ENCODE data around the gene SAP30.

The SAP30 gene, protein sequence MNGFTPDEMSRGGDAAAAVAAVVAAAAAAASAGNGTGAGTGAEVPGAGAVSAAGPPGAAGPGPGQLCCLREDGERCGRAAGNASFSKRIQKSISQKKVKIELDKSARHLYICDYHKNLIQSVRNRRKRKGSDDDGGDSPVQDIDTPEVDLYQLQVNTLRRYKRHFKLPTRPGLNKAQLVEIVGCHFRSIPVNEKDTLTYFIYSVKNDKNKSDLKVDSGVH

DNA sequence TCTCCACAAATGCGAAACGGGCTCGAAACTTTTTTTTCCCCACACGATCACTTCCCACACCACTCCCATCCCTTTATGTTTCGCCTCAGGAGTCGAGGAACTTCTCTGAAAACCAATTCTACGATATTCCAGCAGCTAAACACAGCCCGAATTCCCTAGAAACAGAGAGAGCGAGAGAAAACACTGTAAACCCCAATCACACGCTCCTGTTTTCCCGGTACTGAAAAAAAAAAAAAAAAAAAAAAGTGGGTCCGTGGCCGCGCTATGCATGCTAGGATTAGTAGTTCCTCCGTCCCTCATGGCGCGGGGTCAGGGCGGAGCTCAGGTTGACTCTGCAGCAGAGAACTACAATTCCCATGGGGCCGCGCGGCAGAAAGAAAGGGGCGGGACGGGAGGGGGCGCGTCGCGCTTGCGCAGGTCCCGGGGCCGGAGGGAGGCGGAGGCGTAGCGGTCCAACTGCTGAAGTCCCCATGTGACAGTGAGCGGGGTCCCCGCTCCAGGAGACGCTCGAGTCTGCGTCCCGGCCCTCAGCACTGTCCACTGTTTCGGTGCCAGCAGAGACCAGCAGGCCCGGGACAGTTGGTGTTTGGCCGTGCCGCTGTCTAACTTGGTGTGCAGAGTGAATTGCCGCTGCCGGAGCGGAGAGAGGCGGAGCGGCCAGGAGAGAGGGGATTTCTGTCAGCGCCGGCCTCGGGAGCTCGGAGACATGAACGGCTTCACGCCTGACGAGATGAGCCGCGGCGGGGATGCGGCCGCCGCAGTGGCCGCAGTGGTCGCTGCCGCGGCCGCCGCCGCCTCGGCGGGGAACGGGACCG is at the start of gene SAP30:
Gene SAP30 (plus strand): TSS at position 478 of the 815 bp plus-strand sequence. CDS start 229 bp downstream, at position 707.
- DNase-seq = peak; percentile 91

DNA sequence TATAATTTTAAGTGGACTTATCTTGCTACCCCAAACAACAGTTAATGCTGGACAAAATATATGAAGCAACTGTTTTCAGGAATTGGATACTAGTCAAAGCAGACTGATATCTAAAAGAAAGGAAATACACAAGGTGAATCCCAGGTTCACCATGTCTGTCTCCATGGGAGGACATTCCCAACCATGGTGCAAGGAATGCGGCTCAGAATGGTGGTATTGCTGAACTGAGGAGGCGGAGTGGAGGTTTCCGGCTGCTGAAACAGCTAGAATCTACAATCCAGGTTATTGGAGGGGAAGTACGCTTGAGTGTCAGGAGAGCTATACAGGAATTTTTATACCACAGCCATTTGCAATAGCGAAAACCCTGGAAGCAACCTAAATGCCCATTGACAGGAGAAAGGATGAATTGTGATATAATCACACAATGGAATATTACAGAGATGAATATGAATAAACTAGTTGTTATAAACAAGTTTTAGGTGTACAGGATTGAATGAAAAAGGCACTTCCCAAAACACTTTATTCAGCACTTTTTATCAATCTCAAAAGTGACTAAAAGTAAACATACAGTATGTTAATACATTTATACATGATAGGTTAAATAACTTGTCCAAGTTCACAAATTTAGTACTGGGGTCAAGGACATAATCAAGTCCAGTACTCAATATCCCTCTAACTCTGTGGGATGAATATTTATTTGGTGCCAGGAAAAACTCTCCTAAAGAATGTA is 45.6 kb upstream of the SAP30 start:
- DNase-seq = no peak

DNA sequence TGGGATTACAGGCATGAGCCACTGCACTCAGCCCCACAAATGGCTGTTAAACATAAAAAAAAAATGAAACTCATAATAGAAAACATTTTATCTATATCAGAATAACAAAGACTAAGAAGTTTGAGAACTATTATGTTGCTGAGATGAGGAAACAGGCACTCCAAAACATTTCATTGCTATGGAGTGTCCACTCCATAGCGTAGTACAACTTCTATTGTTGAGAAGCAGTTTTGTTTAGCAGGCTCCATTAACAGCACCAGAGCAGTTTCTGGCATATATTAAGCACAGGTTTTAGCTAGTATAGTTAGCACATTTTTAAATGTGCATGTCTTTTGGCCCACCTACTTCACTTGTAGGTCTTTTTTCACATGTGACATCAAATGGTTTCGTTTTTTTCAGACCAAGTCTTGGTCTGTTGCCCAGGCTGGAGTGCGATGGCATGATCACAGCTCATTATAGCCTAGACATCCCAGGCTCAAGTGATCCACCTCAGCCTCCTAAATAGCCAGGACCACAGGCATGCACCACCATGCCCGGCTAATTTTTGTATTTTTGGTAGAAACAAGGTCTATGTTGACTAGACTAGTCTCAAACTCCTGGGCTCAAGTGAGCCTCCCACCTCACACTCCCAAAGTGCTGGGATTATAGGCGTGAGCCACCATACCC is 42.4 kb upstream of the SAP30 start:
- DNase-seq = no peak

DNA sequence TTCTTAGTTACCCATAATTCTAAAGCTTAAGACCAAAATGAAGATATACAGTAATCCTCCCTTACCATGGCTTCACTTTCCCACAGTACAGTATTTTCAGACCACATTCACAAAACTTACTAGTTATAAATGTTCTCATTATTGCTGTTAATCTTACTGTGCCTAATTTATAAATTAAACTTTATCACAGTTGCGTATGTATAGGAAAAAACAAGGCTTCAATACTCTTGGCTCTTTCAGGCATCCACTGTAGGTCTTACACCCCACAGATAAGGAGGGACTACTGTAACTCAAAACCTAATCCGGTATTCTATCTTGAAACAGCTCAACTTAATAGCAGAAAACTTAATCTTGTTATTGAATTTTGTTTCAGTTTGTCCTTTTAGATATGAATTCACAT is 40.2 kb upstream of the SAP30 start:
- DNase-seq = no peak

DNA sequence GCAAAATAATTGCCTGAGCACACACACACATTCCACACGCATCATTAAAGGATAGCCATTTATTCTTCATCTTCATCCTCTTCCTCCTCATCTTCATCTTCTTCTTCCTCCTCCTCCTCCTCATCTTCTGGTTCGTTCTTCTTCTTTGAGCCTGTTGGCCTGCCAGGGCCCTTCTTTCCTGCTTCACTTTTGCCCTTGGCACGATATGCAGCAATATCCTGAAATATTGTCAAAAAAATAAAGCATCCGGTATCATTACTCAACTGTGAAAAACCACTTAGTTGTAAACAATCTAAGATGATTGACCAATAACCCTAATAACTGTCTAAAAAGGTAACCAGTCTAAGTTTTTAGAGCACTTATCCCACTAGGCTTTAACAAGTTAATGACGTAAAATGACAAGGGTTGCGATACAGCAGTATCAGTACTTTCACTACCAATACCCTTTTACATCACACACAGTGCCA is 38.7 kb upstream of the SAP30 start:
- no peak for DNase-seq

DNA sequence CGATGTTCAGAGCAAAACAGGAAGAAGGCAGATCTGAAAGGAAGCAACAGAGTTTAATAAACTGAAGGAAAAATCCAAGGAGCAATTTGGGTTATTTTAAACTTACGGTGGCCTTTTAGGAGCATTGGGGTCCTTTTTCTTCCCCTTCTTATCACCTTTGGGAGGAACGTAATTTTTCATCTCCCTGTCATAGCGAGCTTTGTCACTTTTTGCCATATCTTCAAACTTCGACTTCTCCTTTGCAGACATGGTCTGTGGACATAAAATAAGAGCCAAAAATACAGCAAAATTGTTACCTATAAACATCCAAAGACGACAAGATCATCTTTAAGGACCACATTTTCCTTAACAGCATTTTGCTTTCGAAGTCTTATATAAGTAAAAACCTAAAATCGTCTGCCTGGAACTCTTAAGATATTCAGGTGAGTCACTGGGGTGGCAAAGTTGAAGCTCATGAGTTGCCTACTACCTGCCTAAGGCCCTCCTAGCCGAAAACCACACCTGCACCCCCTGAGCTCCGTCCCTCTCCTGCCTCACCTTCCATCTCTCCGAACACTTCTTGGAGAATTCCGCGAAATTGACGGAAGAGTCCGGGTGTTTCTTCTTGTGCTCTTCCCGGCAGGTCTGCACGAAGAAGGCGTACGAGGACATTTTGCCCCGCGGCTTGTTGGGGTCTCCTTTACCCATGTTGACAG is 37.6 kb upstream of the SAP30 start:
- no peak for DNase-seq

DNA sequence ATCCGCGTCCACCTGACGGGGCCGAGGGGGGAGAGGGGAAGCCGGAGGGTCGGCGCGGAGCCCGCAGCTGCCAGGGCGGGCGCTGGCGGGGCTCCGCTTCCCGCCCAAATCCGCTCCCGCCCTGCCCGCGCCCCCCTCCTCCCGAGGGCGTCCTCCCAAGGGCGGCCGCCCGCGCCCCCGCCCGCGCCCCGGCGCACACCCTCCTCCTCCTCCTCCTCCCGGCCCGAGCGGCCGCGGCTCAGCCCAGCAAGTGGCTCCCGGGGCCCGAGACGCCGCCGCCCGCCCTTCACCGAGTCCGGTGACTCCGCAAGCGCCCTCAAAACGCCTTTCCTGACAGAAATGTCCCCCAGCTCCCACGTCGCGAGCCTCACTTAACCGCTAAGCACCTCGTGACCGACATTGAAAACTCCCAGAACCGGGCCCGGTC is 37.1 kb upstream of the SAP30 start:
- DNase-seq = peak; percentile 40

DNA sequence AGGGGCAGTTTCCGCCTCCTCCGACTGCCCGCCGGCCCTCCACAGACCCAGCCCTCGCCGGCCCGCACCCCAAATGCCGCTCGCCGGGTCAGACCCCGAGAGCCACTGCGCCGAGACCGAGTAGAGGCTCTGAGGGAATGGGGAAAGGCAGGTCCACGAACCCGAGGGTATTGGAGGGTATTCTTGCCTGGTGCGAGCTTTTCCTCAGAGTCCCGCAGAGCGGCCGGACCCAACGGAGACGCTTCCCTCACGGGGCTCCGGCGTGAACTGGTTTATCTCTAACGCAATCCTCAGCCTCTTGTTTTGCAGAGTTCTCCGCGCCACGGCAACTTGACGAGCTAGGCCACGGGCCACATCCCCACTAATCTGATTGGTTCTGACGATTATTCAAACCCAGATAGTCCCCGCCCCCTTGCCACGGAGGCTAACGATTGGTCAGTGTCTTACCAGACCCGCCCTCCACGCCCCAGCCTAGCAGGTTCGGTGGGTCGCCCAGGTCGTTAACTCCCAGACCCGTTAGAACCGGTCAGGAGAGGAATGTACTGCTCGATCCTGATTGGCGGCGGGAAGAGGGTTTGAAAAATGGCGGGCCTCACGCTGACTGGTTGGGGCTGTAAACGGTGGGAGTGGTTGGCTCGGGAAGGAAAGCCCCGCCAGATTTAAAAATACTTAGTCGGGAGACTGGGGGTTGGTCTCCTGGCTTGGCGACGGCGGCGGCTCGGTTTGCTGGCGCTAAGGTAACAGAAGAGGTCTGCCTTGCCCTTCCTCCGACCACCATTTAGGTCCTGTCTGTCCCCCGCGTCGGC is 36.5 kb upstream of the SAP30 start, which contains the start of gene HMGB2:
Gene HMGB2 (minus strand): TSS at position 274 of the 806 bp plus-strand sequence. CDS start 709 bp downstream, outside the sequence.
- DNase-seq = peak; percentile 97

DNA sequence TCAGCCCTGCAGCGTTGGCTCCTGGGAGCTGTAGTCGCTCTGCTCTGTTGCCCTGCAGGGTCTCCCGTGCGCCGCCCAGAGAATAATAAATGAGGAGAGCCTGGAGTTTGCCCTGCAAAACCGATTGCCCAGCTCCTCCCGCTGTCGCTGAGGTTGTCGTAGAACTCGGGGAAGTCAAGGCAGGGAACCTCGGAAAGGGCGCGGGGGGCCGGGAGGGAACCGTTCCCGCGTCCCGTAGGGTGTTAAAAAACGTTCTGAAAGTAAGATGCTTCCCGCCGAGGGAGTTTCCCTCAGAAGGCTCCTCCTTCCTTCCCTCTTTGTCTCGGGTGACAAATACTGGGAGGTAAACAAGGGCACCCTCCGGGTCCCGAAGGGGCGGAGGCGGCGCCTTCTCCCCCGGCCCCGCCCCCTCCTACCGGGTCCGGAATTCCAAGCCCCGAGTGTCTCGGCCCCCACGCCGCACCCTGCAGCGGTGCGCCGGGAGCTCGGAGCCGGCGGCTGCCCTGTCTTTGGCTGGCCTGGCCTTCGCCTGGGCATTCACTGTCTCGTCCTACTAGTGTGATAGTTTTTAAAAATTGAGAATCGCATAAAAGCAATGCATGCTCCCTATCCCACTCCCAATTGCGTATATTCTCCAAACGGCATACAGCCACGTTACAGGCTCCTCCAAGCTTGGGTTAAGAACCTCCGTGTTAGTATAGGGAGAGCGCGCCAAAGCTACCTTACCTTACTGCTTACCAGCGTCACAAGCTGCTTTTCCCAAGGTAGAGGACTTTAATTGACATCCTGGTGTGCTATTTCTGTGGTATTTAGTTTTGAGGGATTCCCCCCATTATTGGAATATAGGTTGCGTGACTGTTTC is 35.6 kb upstream of the SAP30 start:
- peak; percentile 86 for DNase-seq

DNA sequence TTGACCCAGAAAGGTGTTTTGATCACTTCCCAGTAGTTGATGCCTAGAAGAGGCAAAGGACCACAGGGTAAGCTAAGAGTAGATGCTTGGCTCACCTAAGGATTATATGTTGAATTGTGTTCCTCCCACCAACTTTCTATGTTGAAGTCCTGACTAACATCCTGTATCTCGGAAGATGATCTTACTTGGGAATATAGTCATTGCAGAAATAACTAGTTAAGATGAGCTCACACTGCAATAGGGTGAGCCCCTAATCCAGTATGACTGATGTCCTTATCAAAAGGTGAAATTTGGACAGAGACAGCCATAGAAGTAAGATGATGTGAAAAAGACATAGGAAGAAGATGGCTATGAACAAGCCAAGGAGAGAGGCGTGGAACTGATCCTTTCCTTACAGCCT is 33.3 kb upstream of the SAP30 start:
- no peak for DNase-seq

DNA sequence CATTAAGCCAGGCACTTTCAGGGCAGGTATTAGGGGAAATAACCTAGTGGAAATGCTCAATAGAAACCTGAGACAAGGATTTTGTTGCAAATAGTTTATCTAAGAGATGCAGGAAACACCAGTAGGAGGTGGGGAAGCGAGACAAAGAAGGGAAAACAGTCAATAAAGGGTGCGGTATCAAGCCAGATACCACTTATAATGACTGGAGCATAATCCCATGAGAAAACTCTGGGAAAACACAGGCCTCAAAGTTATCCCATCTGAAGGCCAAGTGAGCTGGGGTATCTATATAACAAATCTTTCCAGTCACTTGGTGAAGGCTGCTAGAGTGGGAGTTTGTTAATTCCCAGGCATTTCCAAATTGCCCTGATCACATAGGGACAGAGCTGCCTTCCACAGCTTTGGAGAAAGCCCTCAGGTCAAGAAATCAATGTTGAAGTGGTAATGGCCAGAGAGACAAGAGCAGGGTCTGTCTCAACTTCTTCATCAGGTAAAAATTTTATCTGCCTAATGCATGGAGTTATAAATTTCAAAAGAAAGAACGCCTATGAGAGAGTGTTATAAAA is 26.8 kb upstream of the SAP30 start:
- DNase-seq = no peak

DNA sequence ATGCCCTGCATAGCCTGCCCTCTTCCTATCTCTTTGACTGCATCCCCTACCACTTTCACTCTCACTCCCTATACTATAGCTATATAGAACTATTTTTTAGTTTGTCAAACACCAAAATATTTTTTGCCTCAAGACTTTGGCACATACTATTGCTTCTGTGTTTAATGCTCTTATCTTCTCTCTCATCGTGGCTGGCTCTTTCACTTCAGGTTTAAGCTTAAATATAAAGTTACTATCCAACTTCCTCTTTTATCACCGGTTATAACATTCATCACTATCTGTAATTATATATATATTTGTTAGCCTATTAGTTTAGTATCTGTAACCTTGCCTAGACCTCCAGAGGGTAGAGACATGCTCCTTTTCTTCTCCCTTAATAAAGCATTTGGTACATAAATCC is 25.1 kb upstream of the SAP30 start:
- no peak for DNase-seq

DNA sequence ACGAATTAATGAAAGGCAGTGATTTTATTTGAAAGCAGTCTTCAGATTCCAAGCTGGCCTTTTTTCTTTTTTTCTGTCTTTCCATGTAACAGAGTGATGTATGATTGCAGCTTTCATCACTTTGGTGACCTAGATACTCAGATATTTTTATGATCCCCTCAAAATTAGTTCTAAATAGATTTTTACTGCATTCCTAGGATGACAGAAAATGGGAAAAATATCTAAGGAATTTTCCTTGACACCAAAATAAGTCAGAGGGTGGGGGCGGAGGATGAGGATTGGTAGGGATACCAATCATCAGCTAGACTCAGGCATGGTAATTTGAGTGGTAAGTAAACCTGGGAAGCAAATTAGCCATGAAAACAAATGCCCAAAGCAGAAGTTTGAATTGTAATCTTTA is 24.7 kb upstream of the SAP30 start:
- DNase-seq = no peak

DNA sequence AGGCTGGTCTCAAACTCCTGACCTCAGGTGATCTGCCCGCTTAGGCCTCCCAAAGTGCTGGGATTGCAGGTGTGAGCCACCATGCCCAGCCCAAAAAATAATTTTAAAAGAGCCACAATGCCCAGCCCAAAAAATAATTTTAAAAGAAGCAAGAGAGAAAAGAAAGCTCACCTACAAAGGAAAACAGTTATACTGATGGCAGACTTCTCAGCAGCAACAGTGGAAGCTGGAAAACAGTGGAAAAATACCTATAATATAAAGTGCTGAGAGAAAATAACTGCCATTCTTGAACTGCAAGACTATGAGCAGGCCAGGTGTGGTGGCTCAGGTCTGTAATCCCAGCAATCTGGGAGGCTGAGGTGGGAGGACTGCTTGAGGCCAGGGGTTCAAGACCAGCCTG is 23.3 kb upstream of the SAP30 start:
- no peak for DNase-seq

DNA sequence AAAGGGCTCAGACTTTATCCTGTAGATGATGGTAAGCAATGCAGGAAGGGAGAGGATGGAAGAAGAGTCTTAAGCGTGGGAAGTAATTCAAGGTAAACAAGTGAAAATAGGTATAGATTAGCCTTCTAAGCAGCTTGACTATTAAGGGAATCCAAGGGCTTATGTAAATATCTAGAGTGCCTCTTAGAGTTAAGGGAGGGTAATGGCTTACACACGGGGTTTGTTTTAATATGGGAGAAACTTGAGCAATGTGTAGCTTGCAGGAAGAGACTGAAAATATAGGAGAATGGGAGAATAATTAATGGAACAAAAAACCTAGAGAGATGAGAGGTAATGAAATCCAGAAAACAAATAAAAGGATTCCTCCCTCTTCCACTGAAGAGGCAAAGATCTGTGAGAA is 12.8 kb upstream of the SAP30 start:
- peak; percentile 34 for DNase-seq

DNA sequence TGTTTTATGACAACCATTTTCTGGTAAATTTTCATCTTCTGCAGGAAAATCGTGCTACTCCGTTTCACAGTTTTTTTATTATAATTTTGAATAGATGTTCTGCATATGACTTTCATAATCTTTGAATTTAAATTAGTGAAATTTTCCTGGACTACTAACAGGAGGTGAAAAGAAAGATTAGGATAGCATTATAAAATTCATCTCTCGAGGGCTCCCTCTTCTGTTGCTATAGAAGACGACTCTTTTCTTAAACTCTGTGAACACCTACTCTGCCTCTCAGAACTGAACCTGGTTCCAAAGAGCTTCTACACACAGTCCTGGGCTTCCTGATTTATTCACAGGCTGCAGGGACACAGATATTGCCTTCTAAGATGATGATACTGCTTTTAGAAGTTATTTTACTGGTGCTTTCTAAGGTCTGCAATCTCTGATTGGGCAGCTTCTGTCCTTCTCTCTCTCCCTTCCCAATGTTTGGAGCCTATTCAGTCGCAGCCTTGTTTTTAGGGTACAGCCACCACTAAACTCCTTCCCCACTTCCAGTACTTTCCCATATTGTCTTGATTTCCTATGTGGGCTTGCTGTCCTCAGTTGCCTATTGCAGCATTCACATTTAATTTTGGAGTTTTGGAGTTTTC is 10.1 kb upstream of the SAP30 start:
- no peak for DNase-seq

DNA sequence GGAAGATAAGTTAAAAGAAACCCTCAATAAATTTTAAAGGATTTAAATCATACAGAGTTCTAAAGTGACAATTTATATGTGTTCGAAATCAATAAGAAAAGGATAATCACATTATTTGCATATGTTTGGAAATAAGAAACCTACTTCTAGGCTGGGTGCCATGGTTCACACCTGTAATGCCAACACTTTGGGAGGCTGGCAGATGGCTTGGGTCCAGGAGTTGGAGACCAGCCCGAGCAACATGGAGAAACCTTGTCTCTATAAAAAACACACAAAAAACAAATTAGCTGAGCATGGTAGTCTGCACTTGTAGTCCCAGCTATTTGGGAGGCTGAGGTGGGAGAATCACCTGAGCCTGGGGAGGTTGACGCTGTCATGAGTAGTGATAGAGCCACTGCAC is 8.1 kb upstream of the SAP30 start:
- peak; percentile 75 for DNase-seq

DNA sequence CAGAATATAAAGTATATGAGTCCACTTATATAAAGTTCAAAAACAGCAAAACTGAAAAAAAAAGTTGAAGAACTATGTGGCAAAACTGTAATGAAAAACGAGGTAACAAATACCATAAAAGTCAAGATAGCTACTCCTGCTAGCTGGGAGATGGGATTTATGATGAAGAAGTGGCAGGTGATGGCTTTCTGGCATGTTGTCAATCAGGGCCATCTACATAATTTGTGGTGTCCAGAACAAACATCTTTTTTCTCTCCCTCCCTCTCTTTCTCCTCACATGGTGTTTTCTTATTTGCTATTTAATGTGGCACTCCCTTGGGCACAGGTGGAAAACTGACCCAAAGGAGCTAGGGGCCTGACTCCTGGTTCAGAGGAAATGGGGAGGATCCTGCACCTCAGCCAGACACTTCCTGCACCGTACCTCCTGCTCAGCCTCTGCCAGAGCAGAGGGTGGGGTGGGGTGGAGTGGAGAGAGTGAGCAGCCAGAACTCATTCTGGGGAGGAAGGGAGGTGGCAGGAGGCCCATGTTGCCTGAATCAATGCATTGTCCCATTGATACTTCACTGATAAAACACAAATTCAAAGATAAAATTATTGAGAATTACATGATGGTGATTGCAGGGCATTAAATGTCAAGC is 5.3 kb upstream of the SAP30 start:
- no peak for DNase-seq

DNA sequence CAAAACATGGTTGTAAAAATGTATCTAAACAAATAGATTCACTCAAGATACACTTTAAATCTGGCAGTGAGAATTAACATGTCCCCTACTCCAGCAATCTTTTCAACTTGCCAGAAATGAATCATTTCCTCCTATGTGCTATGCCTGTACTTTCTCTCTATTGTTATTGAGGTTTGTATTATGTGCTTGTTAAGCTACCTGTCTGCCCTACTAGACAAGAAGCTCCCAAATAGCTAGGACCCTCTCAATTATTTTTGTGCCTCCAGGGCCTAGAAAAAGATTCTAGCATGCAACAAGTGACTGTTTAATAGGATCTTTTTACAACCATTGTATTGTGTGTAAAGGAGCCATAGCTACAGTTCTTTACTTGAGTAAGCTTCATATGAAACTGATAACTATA is 3.5 kb upstream of the SAP30 start:
- no peak for DNase-seq

Measured in NCI-H1105 treated with DMSO at 0.1 percent for 48 hours (cell line).